ENCODE results near the gene DNM2. TPM values are rescaled to one million over a fixed set of nuclear protein-coding genes. Genes with fewer than 3 reads are reported as not detected.

Gene DNM2
- total RNA-seq, 4 donors from 2014 or later = 353 to 827 (median 464) TPM

DNA sequence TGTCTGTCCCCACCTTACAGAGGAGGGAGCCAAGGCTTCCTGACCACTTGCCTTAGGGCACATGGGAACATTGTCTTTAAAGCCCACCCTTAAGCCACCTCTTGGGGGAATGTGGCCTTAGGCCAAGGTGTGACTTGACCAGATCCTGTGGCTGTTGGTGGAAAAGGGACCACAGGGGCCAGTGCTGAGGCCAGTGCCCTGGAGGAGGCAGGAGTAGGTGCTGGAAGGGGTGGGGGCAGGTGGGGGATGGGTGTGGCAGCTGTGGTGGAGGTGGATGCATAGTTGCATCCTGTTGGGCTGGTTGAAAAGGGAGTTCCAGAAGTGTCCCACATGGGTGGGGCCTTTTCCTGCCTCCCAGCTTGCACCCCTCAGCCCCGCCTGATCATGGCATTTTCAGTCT is 44.8 kb downstream of the DNM2 start:
- no peaks in the 10 kb centered on the region for H3K27me3 ChIP-seq
- no peak overlapping the region for H3K4me3 ChIP-seq
- peaks cover 0 to 37% (median 0%) of the 10 kb centered on the region in 3 donors for H3K36me3 ChIP-seq
- peak; percentile 30 to 66 (median 61) for DNase-seq
- H3K27ac ChIP-seq = peak overlapping the region; percentile 55 to 95 (median 78)
- no peak for TF ChIP-seq CTCF (IDR thresholded peaks at IDR 0.05)
- no peak for TF ChIP-seq POLR2A (IDR thresholded peaks at IDR 0.05)
- no peaks in the 10 kb centered on the region for H3K9me3 ChIP-seq
- peaks cover 21 to 90% (median 34%) of the 10 kb centered on the region in 4 donors for H3K4me1 ChIP-seq

DNA sequence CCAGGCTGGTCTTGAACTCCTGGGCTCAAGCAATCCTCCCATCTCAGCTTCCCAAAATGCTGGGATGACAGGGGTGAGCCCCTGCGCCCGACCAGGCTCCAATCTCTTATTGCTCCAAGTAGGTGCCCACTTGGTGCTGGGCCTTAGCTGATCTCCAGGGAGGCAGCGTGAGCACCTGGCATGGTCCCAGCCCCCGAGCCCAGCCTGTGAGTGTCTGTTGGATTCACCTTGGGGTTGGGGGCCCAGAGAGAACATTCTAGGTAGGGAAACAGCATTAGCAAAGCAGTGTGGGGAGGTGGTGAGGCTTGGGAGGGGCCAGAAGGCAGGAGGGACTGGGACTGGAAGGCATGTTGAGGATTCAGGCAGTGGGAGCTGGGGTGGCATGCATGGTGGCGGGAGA is 45.5 kb downstream of the DNM2 start:
- Histone ChIP-seq H3K9me3 (no peaks in the 10 kb centered on the region), H3K27me3 (no peaks in the 10 kb centered on the region), H3K4me3 (no peak overlapping the region), H3K4me1 (peaks cover 21 to 97% (median 34%) of the 10 kb centered on the region in 4 donors), H3K27ac (peak overlapping the region; percentile 55 to 95 (median 78)), H3K36me3 (peaks cover 0 to 45% (median 0%) of the 10 kb centered on the region in 3 donors)
- DNase-seq = no peak
- no peak for TF ChIP-seq CTCF (IDR thresholded peaks at IDR 0.05)

DNA sequence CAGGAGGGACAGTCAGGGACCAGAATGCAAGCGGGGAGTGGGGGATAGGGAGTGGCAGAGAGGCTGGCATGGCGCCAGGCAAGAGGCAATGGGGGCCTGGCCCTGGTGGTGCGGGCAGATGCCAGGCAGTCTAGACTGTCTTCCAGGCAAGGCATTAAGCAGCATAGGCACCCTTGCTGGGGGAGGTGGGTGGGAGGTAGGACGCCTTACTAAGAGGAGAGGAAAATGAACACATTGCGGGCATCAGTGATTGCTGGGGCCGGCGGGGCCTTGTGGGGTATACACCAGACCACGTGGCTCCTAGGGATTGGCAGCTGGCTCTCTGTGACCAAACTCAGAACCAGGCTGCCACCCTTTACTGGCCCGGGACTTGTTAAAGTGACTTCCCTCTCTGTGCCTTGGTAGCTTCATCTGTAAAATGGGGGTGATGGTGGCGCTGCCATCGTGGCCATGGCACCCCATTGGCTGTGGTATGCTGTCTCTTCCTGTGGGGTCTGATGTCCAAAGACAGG is 46.0 kb downstream of the DNM2 start:
- peaks cover 21 to 100% (median 32%) of the 10 kb centered on the region in 4 donors for H3K4me1 ChIP-seq

GRCh38 chr19:10764340-10764894 is 46.5 kb downstream of the DNM2 start:
- Histone ChIP-seq H3K4me3 (no peak overlapping the region), H3K9me3 (no peaks in the 10 kb centered on the region), H3K36me3 (peaks cover 0 to 53% (median 0%) of the 10 kb centered on the region in 3 donors), H3K27me3 (no peaks in the 10 kb centered on the region), H3K27ac (peak overlapping the region in 3 of 4 donors; percentile 72 to 95 (median 84)), H3K4me1 (peaks cover 18 to 100% (median 28%) of the 10 kb centered on the region in 4 donors)
- TF ChIP-seq POLR2A (IDR thresholded peaks at IDR 0.05) (no peak), CTCF (IDR thresholded peaks at IDR 0.05) (no peak)
- peak in 2 of 3 donors; percentile 88 for DNase-seq

More for the DNA sequence above, 46.0 kb downstream of the DNM2 start:
- H3K27ac ChIP-seq = peak overlapping the region; percentile 55 to 95 (median 78)
- H3K36me3 ChIP-seq = peaks cover 0 to 50% (median 0%) of the 10 kb centered on the region in 3 donors
- no peak overlapping the region for H3K4me3 ChIP-seq
- TF ChIP-seq CTCF (IDR thresholded peaks at IDR 0.05) = no peak
- no peak for TF ChIP-seq POLR2A (IDR thresholded peaks at IDR 0.05)
- peak in 1 of 3 donors; percentile 54 for DNase-seq
- no peaks in the 10 kb centered on the region for H3K27me3 ChIP-seq
- H3K9me3 ChIP-seq = no peaks in the 10 kb centered on the region

GRCh38 chr19:10766049-10766623 is 48.3 kb downstream of the DNM2 start:
- Histone ChIP-seq H3K27me3 (no peaks in the 10 kb centered on the region), H3K4me3 (no peak overlapping the region), H3K4me1 (peaks cover 14 to 93% (median 20%) of the 10 kb centered on the region in 4 donors), H3K9me3 (no peaks in the 10 kb centered on the region), H3K27ac (peak overlapping the region in 3 of 4 donors; percentile 30 to 95 (median 84)), H3K36me3 (peaks cover 0 to 52% (median 0%) of the 10 kb centered on the region in 3 donors)
- no peak for DNase-seq
- no peak for TF ChIP-seq POLR2A (IDR thresholded peaks at IDR 0.05)
- no peak for TF ChIP-seq CTCF (IDR thresholded peaks at IDR 0.05)

Data from Peyer's patch (tissue), 4 donors.